Activated CD8-positive, alpha-beta memory T cell treated with anti-CD3 and anti-CD28 coated beads, Interleukin-2, amount 50 U/mL, for 4 hours (primary cell): ENCODE measurements around the gene ANKRD44.
"Not testable (repeated sequence)": the region's sequence is repeated elsewhere in the genome, so short reads cannot be mapped to it uniquely, and the experiment has no call there.

Source experiments
- DNase-seq: peaks from one replicate; pipeline ENCODE4 v3.0.0-alpha.2; 2020

ANKRD44 gene

GRCh38 chr2:197315371-197315770, 4.8 kb upstream of the ANKRD44 start:
- no peak for DNase-seq

- no peak for DNase-seq
Observed at GRCh38 chr2:197312186-197312585, 1.6 kb upstream of the ANKRD44 start.

- DNase-seq: no peak
Observed at GRCh38 chr2:197311421-197312033, 947 bp upstream of the ANKRD44 start.

GRCh38 chr2:197310987-197311420, 424 bp upstream of the ANKRD44 start:
- no peak for DNase-seq

GRCh38 chr2:197309691-197310231, 819 bp downstream of the ANKRD44 start:
- DNase-seq: peak; percentile 51

GRCh38 chr2:197308996-197309690, 1.4 kb downstream of the ANKRD44 start:
- no peak for DNase-seq

GRCh38 chr2:197308585-197308984, 2.0 kb downstream of the ANKRD44 start:
- no peak for DNase-seq

GRCh38 chr2:197307933-197308521, 2.6 kb downstream of the ANKRD44 start:
- peak; percentile 33 for DNase-seq

GRCh38 chr2:197307236-197307932, 3.2 kb downstream of the ANKRD44 start:
- DNase-seq: no peak

GRCh38 chr2:197306696-197307040, 3.9 kb downstream of the ANKRD44 start:
- no peak for DNase-seq

- DNase-seq: no peak
Observed at GRCh38 chr2:197306024-197306695, 4.4 kb downstream of the ANKRD44 start.

- no peak for DNase-seq
Observed at GRCh38 chr2:197304556-197305011, 6.0 kb downstream of the ANKRD44 start.

GRCh38 chr2:197300139-197300538, 10.4 kb downstream of the ANKRD44 start:
- DNase-seq: peak; percentile 29

- DNase-seq: no peak
Observed at GRCh38 chr2:197298609-197299008, 12.0 kb downstream of the ANKRD44 start.

GRCh38 chr2:197297772-197298318, 12.7 kb downstream of the ANKRD44 start:
- DNase-seq: no peak

GRCh38 chr2:197297266-197297665, 13.3 kb downstream of the ANKRD44 start:
- no peak for DNase-seq

GRCh38 chr2:197296835-197297234, 13.7 kb downstream of the ANKRD44 start:
- no peak for DNase-seq

GRCh38 chr2:197294260-197294659, 16.3 kb downstream of the ANKRD44 start:
- DNase-seq: peak; percentile 44

- DNase-seq: no peak
Observed at GRCh38 chr2:197293252-197294007, 17.1 kb downstream of the ANKRD44 start.

- DNase-seq: no peak
Observed at GRCh38 chr2:197292619-197293018, 18.0 kb downstream of the ANKRD44 start.

GRCh38 chr2:197287596-197287932, 23.0 kb downstream of the ANKRD44 start:
- DNase-seq: not testable (repeated sequence)
